ENCODE results near the gene NAALADL2. TPM values are rescaled to one million over a fixed set of nuclear protein-coding genes. Genes with fewer than 3 reads are reported as not detected.

NAALADL2 gene
- total RNA-seq, 4 donors from 2014 or later = 0.85 to 6.3 (median 1.6) TPM

- intact Hi-C loops (cut with DNase I) = no loop called here
- WGBS, 2 donors = 79 to 86% methylated on average over 2 of the region's 2 CpGs
- no peaks in the 10 kb centered on the region for H3K9me3 ChIP-seq
- TF ChIP-seq POLR2A (IDR thresholded peaks at IDR 0.05) (no peak), CTCF (IDR thresholded peaks at IDR 0.05) (no peak)
- H3K36me3 ChIP-seq = no peaks in the 10 kb centered on the region
- H3K27ac ChIP-seq = no peak overlapping the region
- H3K27me3 ChIP-seq = no peaks in the 10 kb centered on the region
- no peaks in the 10 kb centered on the region for H3K4me1 ChIP-seq
- DNase-seq = no peak
- H3K4me3 ChIP-seq = no peak overlapping the region
Observed at GRCh38 chr3:175029828-175030227, 170.7 kb downstream of the NAALADL2 start.

- TF ChIP-seq POLR2A (IDR thresholded peaks at IDR 0.05) (no peak), CTCF (IDR thresholded peaks at IDR 0.05) (no peak)
- intact Hi-C loops (cut with DNase I) = no loop called here
- no peak overlapping the region for H3K27ac ChIP-seq
- no peak for DNase-seq
- no peaks in the 10 kb centered on the region for H3K4me1 ChIP-seq
- WGBS, 2 donors = 74 to 76% methylated on average over 4 of the region's 4 CpGs
- no peak overlapping the region for H3K4me3 ChIP-seq
- H3K36me3 ChIP-seq = no peaks in the 10 kb centered on the region
- H3K27me3 ChIP-seq = no peaks in the 10 kb centered on the region
- no peaks in the 10 kb centered on the region for H3K9me3 ChIP-seq
Observed at GRCh38 chr3:175039875-175040274, 180.7 kb downstream of the NAALADL2 start.

- Histone ChIP-seq H3K9me3 (no peaks in the 10 kb centered on the region), H3K4me3 (no peak overlapping the region), H3K27ac (no peak overlapping the region), H3K27me3 (no peaks in the 10 kb centered on the region), H3K4me1 (no peaks in the 10 kb centered on the region), H3K36me3 (no peaks in the 10 kb centered on the region)
- WGBS, 2 donors = 63 to 67% methylated on average over 2 of the region's 2 CpGs
- intact Hi-C loops (cut with DNase I) = no loop called here
- TF ChIP-seq CTCF (IDR thresholded peaks at IDR 0.05) = no peak
- TF ChIP-seq POLR2A (IDR thresholded peaks at IDR 0.05) = no peak
- DNase-seq = no peak
Observed at GRCh38 chr3:175041369-175041768, 182.2 kb downstream of the NAALADL2 start.

GRCh38 chr3:175046601-175047000 is 187.5 kb downstream of the NAALADL2 start:
- intact Hi-C loops (cut with DNase I) = no loop called here
- no peak for TF ChIP-seq POLR2A (IDR thresholded peaks at IDR 0.05)
- no peak for TF ChIP-seq CTCF (IDR thresholded peaks at IDR 0.05)

GRCh38 chr3:175047786-175048185 is 188.7 kb downstream of the NAALADL2 start:
- no peak overlapping the region for H3K27ac ChIP-seq
- H3K4me3 ChIP-seq = no peak overlapping the region
- no peaks in the 10 kb centered on the region for H3K4me1 ChIP-seq
- peaks cover 0 to 5% (median 4%) of the 10 kb centered on the region in 3 donors for H3K9me3 ChIP-seq
- H3K27me3 ChIP-seq = no peaks in the 10 kb centered on the region
- H3K36me3 ChIP-seq = no peaks in the 10 kb centered on the region
- 93 to 97% methylated on average over 1 of the region's 1 CpG for WGBS, 2 donors
- DNase-seq = no peak
- intact Hi-C loops (cut with DNase I) = no loop called here
- TF ChIP-seq POLR2A (IDR thresholded peaks at IDR 0.05) (no peak), CTCF (IDR thresholded peaks at IDR 0.05) (no peak)

More at GRCh38 chr3:175046601-175047000, 187.5 kb downstream of the NAALADL2 start:
- Histone ChIP-seq H3K36me3 (no peaks in the 10 kb centered on the region), H3K4me1 (no peaks in the 10 kb centered on the region), H3K9me3 (peaks cover 0 to 5% (median 4%) of the 10 kb centered on the region in 3 donors), H3K4me3 (no peak overlapping the region), H3K27me3 (no peaks in the 10 kb centered on the region), H3K27ac (no peak overlapping the region)
- 70 to 88% methylated on average over 4 of the region's 4 CpGs for WGBS, 2 donors
- DNase-seq = no peak
